ENCODE results near the gene CRKL. TPM values are rescaled to one million over a fixed set of nuclear protein-coding genes. Genes with fewer than 3 reads are reported as not detected.

The CRKL gene
- total and polyA plus RNA-seq, 2 of the 4 experiments (the other 2 are of a cell fraction): 20.6 to 35.5 TPM

DNA sequence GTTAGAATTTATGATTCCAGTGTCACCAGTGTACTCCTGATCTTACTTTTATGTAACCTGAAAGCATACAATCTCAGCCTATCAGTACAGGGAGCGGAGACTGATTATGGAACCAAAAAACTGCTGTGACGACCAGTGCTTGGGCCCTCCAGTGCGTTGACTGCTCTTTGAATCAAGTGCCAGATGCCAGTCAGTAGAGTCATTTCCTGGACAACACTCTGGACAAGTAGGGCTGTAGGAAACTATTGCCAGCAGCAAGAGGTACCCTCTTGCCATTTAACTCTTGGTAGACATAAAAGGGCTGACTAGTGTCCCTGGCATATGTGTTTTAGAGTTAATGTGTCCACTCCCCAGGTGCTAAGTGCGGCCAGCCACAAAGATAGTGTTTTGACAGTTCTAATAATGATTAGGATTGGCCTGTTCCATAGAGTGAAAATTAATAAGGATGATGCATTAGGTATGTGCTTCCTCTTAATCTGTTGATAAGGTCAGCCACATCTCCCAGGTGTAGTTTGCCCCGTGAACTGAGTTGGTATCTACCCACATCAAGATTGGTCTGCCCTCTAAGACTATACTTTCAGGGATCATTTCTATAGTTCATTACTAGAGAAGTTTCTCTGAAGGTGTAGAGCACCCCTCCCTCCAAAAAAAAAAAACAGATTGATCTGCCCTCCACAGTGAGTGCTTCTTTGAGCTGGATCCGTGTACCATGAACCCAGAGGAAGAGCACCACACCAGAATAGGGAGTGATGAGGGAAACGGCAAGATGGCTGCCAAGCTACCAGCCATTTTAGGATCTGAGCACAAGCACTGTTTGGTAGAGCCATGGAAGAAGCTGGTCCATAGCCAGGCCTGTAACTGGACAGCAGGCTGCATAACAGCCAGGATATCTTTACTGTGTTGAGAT is 29.1 kb downstream of the CRKL start:
- Histone ChIP-seq H3K4me2 (ENCODE audit: low read depth, low read length) (peak overlapping the region; percentile 34; the same call in 1 of the 2 replicates), H3K27me3 (ENCODE audit: control insufficient read depth, insufficient read depth, low read length) (no peaks in the 10 kb centered on the region), H3K18ac (ENCODE audit: low read depth, low read length) (no peak overlapping the region), H4K91ac (ENCODE audit: insufficient read depth, low read depth, low read length) (no peak overlapping the region), H2AFZ (replicated peaks; ENCODE audit: low read length, poor library complexity) (no peak overlapping the region), H3K23ac (ENCODE audit: low read depth, low read length) (peak overlapping the region; percentile 7; the same call in 1 of the 2 replicates), H4K5ac (ENCODE audit: low read depth, low read length) (no peak overlapping the region), H4K8ac (ENCODE audit: low read depth in 2 of 2, low read length in 2 of 2) (no peak overlapping the region), H3K9ac (ENCODE audit: low read depth, low read length) (no peak overlapping the region), H3K4me1 (ENCODE audit: control insufficient read depth, insufficient read depth, low read length) (peaks cover 6% of the 10 kb centered on the region), H3K9me3 (ENCODE audit: control insufficient read depth, insufficient read depth, low read length) (no peaks in the 10 kb centered on the region), H2BK20ac (ENCODE audit: low read depth, low read length) (no peak overlapping the region), H3K36me3 (ENCODE audit: control insufficient read depth, insufficient read depth, low read length) (peaks cover 14% of the 10 kb centered on the region), H3K14ac (replicated peaks; ENCODE audit: low read depth, low read length) (peak overlapping the region; percentile 29; the same call in 1 of the 2 replicates), H3K27ac (ENCODE audit: insufficient read depth, low read length) (no peak overlapping the region), H2BK15ac (ENCODE audit: low read depth, low read length) (no peak overlapping the region), H3K79me1 (ENCODE audit: low read depth in 1 of 2, low read length in 2 of 2) (peaks cover 18 to 90% of the 10 kb centered on the region in 2 experiments), H2AK9ac (replicated peaks; ENCODE audit: low read depth, low read length, poor library complexity) (no peak overlapping the region), H3K56ac (ENCODE audit: extremely low read depth, insufficient read depth, low read length) (no peak overlapping the region), H3K9me1 (ENCODE audit: insufficient read depth, low read length) (peaks cover 31% of the 10 kb centered on the region), H3K4me3 (ENCODE audit: insufficient read depth, low read depth, low read length) (no peak overlapping the region), H4K20me1 (ENCODE audit: insufficient read depth, low read length) (peaks cover 97% of the 10 kb centered on the region), H3K4ac (ENCODE audit: low read depth, low read length) (no peak overlapping the region), H2AK5ac (ENCODE audit: low read depth, low read length) (no peak overlapping the region), H2BK5ac (ENCODE audit: low read depth, low read length, poor library complexity, severe bottlenecking) (no peak overlapping the region), H2BK120ac (ENCODE audit: low read depth, low read length) (no peak overlapping the region)
- ChIA-PET POLR2A (ENCODE audit: unreplicated experiment) (no interaction called here), CTCF (interaction anchor here (0.6 kb wide), 2 partner anchors 21 to 163 kb away, joined by 3 to 5 read pairs; no protein-coding TSS in a partner anchor)
- intact Hi-C loops (cut with micrococcal nuclease): no loop called here
- WGBS, 2 experiments (ENCODE audit: extremely low coverage in 2 of 2, insufficient read length in 1 of 2): 73% methylated on average over 4 of the region's 7 CpGs; no CpG with 5 or more reads in 1 of the 2 experiments
- in situ Hi-C loops (cut with MboI; ENCODE audit: low sequenced_read_pairs): no loop called here
- dilution Hi-C loops (cut with HindIII; ENCODE audit: low sequenced_read_pairs, unreplicated experiment): no loop called here
- no TSS peak for BruUV-seq (replicated peaks)
- ATAC-seq (ENCODE audit: low read depth): no peak; the same call in 1 of the 2 replicates
- DNase-seq: peak; percentile 34
- no peak for TF ChIP-seq NFE2L2 (IDR thresholded peaks at IDR 0.05; ENCODE audit: low read depth, low read length)
- no peak for TF ChIP-seq MXI1 (IDR thresholded peaks at IDR 0.05; ENCODE audit: borderline replicate concordance, low read depth, low read length)
- TF ChIP-seq MAFK (IDR thresholded peaks at IDR 0.05; ENCODE audit: low read depth, low read length): no peak
- no peak for TF ChIP-seq CEBPB (IDR thresholded peaks at IDR 0.05; ENCODE audit: low read depth, low read length)
- TF ChIP-seq, protein P1, sequence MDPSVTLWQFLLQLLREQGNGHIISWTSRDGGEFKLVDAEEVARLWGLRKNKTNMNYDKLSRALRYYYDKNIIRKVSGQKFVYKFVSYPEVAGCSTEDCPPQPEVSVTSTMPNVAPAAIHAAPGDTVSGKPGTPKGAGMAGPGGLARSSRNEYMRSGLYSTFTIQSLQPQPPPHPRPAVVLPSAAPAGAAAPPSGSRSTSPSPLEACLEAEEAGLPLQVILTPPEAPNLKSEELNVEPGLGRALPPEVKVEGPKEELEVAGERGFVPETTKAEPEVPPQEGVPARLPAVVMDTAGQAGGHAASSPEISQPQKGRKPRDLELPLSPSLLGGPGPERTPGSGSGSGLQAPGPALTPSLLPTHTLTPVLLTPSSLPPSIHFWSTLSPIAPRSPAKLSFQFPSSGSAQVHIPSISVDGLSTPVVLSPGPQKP (IDR thresholded peaks at IDR 0.05; ENCODE audit: borderline replicate concordance, low read depth, low read length): no peak
- TF ChIP-seq BHLHE40 (IDR thresholded peaks at IDR 0.05; ENCODE audit: low read depth, low read length): no peak
- TF ChIP-seq RAD21 (IDR thresholded peaks at IDR 0.05; ENCODE audit: low read length): no peak
- TF ChIP-seq RFX5 (IDR thresholded peaks at IDR 0.05; ENCODE audit: low read depth, low read length): no peak
- TF ChIP-seq RCOR1 (IDR thresholded peaks at IDR 0.05; ENCODE audit: insufficient replicate concordance, low read length): no peak
- no peak for TF ChIP-seq CHD1 (IDR thresholded peaks at IDR 0.05; ENCODE audit: low read depth, low read length)
- TF ChIP-seq SMC3 (IDR thresholded peaks at IDR 0.05; ENCODE audit: low read depth, low read length): no peak
- TF ChIP-seq FOS (IDR thresholded peaks at IDR 0.05; ENCODE audit: low read depth, low read length): no peak
- no peak for TF ChIP-seq POLR2A (IDR thresholded peaks at IDR 0.05; ENCODE audit: low read depth, low read length)
- TF ChIP-seq, protein P2, sequence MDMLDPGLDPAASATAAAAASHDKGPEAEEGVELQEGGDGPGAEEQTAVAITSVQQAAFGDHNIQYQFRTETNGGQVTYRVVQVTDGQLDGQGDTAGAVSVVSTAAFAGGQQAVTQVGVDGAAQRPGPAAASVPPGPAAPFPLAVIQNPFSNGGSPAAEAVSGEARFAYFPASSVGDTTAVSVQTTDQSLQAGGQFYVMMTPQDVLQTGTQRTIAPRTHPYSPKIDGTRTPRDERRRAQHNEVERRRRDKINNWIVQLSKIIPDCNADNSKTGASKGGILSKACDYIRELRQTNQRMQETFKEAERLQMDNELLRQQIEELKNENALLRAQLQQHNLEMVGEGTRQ (IDR thresholded peaks at IDR 0.05; ENCODE audit: low read depth, low read length): no peak

Measured in IMR-90 (cell line).